ENCODE results near the gene FMO1.

FMO1 gene

DNA sequence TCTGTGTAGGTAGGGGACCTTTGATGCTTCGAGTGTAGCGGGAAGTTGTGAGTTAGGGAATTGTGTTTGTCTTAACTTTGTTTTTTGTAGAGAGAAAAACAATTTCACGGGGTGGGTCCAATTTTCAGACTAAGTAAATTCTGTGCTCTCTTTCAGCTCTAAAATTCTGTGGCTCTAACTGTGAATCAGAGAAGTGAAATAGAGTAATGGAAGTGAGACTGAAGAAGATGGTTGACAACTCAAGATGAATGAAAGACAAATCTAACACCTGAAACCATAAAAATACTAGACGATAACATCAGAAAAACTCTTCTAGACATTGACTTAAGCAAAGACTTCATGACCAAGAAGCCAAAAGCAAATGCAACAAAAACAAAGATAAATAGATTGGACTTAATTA lies 4.4 kb upstream of the FMO1 start:
- DNase-seq, result no peak

DNA sequence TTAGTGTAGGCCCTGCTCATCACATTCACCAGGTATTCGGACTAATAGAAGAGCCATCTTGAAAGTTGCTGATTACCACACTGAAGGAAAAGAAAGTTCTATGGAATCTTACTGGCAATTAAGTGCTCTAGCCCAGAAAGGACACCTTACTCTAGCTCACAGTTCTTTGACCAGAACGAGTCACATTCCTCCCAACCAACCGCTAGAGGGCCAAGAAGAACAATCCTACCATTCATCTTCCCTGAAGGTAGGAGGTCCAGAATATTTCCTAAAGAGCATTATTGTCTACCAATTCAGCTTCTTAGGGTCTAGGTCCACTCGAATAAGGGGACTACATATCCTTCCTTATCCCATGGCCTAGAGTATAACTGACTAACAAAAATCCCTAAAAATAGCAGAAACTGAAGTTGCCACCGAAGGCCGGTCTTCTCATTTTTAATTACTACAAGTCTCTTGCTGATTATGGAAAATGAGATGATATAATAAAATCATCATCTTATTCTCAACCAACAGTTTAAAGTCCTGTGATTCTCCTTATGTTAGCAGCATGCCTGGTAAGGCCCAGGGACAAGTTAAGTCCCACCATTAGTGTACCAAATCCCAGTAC lies 2.7 kb upstream of the FMO1 start:
- no peak for DNase-seq

DNA sequence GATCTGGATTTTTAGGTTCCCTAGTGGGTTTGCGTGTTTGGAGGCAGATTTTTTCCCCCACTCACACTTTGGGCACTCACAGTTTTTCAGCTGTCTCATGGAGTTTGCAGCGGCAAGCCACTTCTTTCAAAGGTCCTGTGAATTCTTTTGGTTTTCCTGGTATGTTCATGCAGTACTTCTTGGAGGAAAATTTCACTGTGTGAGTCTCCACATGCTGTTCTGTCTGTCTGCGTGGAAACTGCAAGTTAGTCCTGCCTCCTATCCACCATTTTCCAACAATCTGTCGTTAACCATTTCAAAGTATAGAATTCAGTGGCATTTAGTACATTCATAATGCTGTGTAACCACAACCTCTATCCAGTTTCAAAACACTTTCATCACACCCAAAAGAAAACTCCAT lies 793 bp upstream of the FMO1 start:
- no peak for DNase-seq

DNA sequence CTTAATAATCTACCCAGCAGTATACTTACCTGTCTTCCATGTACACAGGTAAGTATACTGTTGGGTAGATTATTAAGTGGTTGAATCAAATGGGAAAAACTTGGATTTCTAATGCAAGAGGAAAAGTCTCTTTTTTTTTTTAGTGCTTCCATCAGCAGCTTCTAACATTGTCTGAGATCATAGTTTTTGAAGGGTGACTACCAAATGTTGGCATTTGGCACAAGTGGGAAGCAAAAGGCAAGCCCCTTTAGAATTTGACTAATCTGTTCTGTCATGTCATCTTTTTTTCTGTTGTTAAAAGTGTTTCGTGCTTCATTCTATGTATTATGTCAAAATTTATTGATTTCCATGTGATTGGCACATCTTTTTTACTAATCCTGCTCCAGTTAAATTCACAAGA lies 547 bp downstream of the FMO1 start:
- no peak for DNase-seq

DNA sequence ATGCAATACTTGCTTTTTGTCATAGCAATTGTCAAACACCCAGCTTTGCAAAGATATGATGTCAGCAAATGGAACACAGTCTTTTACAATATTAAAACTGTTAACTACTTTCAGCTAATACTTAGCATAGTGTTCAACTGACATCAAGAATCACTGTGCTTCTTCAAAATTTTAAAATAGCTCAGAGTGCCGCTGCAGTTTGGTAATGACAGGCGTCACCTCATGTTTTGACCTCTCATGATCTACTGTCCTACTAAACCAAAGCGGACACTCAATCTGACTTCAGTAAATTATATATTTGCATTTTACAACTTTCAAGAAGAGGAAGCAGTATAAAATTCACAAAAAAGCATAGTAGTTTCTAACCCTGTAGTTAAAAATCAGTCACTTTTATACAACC lies 2.0 kb downstream of the FMO1 start:
- DNase-seq, result no peak

DNA sequence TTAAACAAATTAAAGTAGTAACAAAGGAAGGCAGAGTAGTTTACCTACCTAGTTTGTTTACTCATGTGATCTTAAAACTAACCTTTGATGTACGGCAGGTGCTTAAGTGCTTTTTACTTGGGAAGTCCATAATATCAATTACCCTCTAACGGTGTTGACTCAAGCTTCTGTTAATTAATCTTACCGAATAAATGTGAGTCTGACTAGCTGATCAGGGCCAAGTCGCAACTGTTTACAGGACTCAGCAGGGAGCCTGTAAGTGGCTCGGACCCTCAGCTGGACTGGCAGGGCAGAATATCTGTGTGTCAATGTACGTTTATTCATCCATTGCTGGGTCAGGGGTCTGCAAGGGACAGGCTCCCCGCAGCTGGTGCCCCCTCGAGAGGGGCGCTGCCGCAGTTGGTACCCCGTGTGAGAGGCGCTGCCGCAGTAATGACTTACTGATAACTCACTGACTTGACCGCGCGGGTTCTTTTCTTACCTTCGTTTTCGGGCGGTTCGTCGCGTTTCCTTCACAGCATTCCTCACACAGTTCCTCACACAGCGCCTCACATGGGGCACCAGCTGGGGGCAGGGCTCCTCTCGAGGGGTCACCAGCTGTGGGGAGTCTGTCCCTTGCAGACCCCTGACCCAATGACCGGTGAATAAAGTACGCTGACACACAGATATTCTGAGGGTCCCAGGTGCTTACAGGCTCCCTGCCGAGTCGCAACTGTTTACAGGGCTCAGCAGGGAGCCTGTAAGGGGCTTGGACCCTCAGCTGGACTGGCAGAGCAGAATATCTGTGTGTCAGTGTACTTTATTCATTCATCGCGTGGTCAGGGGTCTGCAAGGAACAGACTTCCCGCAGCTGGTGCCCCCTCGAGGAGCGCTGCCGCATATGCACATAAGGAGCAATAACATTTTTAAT lies 3.0 kb downstream of the FMO1 start:
- DNase-seq, result peak; percentile 2

DNA sequence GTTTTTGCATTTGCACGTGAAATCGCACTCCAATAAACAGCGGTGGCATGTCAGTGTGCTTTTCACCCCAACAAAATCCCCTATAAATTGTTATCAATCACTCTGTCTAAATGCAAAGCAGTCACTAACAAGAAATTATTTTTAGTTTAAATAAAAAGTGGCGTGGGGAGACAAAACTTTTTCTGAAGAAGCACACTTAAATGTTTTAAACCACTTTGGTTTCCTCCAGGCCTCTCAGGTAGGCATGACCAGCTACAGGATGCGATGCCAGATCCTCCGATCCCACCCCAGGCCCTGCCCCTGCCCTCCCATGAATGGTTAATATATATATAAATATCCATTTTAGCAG lies 3.6 kb downstream of the FMO1 start:
- DNase-seq, result no peak

DNA sequence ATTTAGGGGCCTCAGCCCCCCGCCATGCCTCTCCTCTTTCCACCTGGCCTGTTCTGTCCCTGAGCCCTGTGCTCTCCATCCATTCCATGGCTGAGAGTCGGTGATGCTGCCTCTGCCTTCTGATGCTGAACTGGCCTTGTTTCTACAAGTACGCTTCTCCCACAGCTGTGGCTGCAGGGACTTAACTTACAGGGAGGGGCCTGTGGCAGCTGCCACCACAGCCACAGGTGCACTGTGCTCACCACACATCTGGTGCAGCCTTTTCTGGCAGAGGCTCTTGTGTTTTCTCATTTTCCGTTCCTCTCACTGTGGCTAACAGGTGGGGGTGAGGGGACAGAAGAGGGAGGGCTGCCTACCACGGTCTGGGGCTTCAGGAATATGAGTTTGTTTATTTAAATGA lies 4.2 kb downstream of the FMO1 start:
- no peak for DNase-seq

DNA sequence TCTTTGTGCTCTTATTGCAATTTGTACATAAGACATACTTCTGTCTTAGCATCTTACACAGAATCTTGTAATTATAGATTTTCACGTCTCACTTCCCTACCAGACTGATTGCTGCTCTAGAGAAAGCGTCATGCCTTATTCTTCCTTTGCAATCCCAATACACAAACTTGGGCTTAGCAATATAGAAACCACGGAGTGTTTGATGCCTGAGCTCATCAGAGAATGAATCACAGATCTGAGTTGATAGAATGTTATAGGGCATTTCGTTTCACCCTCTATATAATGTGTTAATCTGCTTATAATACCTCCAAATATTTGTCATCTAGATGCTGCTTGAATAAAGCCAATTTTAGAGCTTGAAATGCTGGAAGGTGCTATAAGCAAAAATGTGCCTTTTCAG lies 6.6 kb downstream of the FMO1 start:
- DNase-seq, result no peak

DNA sequence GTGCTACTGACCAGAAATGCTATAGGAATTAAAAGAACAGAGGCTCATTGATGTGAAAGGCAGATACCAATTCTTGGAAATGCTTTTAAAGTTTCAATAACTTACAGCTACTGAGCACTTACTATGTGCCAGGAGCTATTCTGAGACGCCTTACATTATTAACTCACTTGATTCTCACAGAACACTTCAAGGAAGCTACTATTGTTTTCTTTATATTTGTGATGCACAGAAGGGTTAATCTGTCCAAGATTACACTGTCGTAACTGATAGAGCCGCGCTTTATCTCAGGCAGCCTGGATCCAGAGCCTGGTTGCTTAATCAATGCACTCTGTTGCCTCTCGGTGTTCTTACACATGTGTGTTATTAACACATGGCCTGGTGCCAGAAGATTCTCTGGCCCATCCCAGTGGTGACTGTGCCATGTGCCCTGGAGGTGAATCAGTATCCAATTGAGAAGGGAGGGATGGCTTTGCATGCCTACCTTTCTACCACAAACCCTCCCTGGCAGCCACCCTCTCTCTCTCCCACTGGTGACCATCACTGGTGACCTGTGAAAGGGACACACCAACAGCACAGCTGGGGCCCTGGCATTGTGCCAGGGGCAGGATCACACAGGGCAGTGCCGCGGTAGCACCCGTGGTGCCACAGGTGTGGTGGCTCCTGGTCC lies 8.8 kb downstream of the FMO1 start:
- DNase-seq, result no peak

DNA sequence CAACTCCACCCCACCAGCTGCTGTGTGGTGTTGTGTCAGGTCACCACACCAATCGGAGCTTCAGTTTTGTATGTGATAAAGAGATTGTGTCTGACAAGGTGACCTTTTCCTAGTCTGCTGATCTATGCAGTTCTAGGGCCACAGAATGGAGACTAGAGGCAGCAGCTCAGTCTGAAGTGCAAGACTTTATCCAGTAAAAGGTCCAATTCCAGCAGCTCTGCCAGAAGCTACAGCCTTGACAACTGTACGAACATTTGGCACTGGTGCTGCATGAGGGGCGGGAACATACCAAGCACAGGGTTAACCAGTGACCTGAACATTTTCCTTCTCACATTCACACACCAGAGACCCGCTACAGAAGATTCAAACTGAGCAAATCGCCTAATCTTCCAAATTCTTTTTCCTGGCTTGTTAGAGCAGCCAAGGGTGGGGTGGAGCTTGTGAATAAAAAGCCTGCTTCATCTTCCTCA lies 9.3 kb downstream of the FMO1 start:
- no peak for DNase-seq

DNA sequence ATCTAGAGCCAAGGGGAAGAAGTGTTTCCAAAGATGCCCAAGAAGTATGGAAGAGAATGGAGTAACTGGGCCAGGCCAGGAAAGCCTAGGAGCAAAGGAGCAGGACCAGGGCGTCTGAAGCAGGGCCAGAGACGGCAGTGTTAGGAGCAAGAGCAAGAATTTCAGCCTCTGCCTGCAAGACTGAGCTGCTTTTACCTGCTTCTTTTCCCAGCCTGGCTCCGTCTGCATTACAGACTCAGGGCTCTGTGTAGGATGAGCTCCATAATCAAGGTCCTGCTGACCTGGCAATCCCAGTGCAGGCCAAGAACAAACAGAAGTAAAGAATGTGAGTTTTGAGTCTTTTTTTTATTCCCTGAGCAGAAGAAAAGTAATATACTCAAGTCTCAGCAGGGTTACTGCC lies 10.1 kb downstream of the FMO1 start:
- DNase-seq, result no peak

DNA sequence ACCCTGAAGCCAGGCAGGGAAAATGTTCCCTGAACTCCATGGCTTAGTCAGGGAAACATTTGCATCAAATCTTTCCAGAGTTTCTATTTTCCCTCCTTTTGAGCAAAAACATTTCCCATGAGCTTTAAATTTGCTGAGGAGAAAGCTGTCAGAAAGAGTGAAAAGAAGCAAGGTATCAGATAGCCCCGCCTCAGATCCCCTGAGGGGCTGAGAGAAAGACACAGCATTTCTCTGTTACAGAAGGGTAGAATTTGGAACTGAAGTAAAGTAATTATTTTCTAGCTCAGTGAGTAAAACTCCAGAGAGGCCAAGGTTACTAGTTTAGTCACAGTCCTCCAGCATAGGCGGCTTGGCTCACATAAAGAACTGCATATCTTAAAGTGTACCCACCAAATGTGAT lies 10.6 kb downstream of the FMO1 start:
- DNase-seq, result no peak

DNA sequence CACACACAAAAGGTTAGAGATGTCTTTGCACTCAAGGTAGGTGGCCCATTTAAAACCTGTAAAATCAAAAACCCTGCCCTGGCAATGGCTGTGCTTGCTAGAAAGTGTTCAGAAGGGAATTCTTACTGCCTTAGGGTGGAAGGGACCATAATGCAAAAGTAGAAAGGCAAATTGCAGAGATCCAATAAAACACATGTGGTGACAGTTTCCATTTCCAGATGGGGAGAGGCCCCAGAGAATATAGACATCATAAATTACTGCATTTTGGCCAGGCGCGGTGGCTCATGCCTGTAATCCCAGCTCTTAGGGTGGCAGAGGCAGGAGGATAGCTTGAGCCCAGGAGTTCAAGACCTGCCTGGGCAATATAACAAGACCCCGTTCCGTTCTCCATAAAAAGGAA lies 13.0 kb downstream of the FMO1 start:
- DNase-seq, result no peak

DNA sequence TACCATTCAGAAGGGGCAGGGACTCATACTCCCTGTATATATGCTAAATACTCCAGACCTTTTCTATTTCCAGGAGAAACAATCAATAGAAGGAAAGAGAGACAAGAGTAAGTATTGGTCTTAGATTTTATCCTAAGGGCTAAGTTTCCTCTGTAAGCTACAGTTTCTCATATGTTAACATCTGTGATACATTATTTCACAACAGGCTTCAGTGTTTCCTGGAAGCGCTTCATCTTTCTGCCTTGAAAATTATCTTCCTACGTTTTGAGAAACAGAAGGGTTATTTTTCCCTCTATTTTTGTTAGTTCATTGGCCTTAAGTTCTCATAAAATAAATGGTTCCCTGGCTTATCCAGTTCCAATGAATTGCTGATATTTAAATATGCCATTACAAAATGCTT lies 15.6 kb downstream of the FMO1 start:
- no peak for DNase-seq

DNA sequence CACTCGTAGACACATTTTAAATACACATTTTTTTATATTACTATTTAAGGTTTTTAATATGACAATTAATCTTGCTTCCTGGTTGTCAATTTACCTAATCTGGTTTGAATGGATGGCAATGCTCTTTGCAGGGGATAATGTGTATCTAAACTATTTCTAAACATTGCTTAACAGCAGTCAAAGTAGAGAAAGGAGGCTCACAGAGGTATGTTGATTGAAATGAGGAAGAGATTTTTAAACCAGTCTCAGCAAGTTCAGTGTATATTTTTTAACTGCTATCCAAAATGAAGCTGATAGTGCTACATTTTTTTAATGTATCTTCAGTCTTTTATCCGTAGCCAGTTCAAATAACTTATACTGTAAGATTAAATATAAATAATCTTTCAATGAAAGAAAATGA lies 17.4 kb downstream of the FMO1 start:
- DNase-seq, result no peak

DNA sequence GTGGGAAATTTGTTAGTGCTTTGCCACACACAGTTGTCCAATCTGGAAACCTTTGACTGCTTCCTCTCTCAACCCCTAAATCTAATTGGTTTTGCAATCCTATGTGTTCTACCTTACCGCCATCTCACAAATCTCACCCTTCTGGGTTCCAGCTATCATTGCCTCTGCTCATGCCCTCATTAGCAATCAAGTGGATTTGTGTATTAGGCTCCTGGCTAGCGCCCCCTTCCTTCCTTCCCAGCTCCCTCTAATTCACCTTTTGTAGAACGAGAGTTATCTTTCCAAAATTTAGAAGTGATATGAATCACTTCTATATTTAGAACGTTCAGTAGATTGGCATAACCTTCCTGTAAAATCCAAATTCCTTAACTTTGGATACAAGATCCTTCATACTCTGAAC lies 18.6 kb downstream of the FMO1 start:
- no peak for DNase-seq

DNA sequence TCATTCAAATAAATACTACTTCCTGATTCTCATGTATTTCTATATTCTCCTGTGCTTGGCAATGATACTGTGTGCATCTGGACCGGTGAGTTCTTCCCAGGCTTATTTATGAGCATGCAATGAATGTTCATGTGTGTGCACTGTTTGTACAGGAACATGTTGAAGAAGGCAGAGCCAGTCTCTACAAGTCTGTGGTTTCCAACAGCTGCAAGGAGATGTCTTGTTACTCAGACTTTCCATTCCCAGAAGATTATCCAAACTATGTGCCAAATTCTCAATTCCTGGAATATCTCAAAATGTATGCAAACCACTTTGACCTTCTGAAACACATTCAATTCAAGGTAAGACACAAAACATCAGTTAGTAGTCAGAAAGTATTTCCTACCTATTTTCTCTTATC lies 19.1 kb downstream of the FMO1 start:
- DNase-seq, result no peak

DNA sequence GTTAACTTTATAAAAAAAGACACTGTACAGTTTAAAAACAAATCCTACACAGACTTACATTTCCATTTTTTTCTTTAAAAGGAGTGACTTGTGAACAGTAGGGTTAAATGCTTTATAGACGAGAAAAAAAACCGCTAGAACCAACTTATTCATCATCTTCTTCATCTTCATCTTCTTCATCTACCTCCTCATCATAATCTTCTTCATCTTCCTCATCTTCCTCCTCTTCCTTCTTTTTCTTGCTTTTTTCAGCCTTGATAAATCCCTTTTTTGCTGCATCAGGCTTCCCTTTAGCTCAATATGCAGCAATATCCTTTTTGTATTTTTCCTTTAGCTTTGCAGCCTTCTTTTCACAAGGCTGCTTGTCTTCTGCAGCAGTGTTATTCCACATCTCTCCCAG lies 22.5 kb downstream of the FMO1 start:
- no peak for DNase-seq

DNA sequence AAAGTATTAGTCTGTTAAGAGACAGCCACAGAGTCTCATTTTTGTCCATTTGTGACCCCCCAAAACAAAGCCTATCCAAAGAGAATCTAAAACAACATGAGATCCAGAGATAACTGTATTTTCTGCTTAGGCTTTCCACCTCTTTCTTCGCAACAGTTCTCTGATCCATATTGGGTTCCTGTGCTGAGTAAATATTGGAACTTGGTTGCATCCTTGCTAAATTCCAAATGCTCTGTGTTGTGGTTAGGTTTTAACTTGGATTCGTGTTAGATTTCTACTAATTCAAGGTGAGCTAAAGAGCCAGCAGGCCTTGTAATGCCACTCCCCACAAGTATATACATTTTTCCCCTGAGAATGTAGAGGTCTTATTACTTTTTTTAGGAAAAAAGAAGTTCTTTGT lies 29.2 kb downstream of the FMO1 start:
- DNase-seq, result no peak

DNA sequence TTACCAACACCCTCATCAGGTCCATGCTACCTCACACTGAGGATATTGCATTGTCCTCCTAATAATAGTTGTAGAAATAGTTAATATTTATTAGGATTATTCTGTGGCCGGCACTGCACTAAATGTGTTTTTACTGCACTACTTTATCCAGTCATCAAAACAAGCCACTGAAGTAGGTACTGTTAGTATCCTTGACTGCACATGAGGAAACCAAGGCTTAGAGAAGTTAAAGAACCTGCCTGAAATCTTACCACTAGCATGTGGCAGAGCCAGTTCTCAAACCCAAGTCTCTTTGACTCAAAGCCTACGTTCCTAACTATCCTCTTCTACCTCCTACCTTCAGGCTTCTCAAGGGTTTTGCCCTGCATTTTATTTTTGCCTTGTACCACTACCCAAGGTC lies 30.9 kb downstream of the FMO1 start:
- no peak for DNase-seq

DNA sequence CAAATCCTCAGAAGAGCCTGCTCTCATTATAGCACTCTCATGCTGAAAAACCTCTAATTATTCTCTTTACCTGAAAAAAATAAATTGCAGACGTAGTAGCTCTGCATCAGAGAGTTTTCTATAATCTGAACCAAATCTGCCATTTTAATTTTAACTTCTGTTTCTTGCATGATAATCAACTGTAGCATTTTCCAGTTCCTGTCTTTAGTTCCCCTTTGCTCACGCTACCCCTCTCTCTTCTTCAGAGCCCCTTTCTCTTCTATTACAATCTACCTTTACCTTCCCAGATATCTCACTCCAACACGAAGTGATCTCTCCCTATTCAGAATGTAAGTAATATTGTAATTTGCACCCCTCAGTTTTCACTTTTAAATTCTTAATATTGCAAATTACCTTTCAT lies 31.4 kb downstream of the FMO1 start:
- DNase-seq, result no peak

DNA sequence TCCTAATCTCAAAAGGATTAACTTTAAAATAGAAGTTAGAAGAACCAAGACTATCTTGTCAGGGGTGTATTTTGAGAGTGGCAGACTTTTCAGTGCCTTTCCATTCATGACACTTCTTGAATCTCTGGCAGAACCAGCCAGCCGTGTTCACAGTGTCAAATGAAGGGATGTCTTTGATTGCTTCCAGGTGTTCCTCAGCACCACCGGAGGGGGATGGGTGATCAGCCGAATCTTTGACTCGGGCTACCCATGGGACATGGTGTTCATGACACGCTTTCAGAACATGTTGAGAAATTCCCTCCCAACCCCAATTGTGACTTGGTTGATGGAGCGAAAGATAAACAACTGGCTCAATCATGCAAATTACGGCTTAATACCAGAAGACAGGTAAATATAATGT lies 32.3 kb downstream of the FMO1 start:
- no peak for DNase-seq

DNA sequence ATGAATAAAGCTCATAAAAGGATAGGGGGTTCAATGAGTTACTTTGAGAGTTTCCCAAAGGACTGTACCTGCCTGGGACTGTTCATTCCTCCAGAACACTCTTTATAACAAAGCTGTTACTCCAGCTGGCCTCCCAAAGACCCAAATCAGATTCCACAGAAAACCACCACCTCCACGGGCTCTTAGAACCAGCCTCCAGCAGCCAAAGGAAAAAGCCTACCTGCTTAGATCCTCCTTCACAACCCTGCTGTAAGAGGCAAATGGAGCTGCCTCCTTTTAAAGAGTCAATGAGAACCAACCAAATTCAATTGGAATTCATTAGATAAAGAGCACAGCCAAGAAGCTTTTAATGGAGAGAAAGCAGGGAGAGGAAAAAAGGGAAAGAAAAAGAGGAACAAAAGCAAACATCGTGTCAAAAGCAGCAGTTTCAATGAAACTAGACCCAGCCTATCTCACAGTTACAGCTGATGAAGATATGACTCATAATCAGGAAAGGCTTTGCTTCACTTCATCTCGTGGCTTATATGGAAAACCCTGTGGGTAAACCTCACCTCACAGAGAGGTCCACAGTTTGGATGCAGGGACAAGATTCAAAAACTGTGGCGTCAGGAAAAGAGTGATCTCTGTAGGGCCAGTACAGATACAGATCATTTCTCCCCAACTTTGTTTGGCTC lies 37.9 kb downstream of the FMO1 start:
- DNase-seq, result no peak

All from stimulated activated naive CD4-positive, alpha-beta T cell treated with Interleukin-2 at 50 U/mL for 16 hours (primary cell).